NCI-H2171 (cell line): Measurements from ENCODE around the gene TPBG.
"Not testable (repeated sequence)": the region's sequence is repeated elsewhere in the genome, so short reads cannot be mapped to it uniquely, and the experiment has no call there.

Experiments
- DNase-seq: peaks from one replicate; lab custom pipeline; 2025; lab: John Stamatoyannopoulos, UW

Gene TPBG

DNA sequence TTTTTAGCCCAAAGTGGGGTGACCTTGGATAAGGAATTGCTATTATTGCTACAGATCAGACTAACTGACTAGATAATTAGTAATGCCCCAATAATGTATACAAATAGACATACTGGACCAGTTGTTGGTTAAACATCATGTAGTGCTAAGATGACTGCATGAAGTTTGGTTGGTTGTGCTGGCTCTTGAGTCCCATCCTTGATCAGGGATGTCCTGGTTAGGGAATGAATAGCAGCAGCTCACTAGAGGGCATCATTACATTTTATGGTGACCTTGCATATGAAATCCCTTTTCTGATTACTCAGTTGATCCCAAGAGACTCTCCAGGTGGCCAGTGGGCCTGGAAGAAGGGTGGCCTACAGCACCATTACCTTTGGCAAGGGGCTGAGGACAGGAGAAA lies 10.9 kb downstream of the TPBG start:
- DNase-seq, result no peak

DNA sequence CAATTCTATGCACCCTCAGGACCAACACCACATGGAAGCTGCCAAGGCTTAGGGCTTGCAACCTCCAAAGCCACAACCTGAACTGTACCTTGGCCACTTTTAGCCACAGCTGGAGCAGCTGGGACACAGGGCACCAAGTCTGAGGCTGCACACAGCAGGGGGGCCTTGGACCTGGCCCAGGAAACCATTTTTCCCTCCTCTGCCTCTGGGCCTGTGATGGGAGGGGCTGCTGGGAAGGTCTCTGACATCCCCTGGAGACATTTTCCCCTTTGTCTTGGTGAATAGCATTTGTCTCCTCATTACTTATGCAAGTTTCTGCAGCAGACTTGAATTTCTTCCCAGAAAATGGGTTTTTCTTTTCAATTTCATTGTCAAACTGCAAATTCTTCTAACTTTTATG lies 13.0 kb downstream of the TPBG start:
- DNase-seq, result no peak

DNA sequence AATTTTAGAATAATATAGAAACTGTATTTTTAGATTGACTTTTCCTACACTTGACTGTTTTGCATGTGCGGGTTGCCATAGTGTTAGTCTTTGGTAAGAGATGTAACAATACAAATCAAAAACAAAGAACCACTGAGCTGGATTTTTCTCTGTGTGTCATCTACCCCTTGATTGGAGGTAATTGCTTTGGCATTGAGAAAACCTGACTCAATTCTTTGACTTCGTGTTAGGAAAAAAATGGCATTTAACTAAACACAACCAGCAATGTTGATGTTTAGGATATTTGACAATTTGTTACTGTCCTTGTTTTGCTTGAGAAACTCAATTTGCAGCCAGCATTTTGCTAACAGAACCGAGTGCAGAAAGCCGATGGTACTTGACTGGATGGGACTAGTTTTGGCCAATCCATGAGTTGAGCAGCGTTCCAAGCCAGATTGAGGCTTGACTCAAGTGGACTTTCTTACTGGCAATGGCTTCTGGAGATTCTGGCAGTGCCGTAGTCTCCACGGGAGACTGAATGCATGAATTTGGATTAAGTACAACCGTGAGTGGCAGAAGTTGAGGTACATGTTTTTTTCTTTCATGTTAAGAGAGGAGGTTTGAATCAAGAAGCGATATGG lies 17.1 kb downstream of the TPBG start:
- DNase-seq, result no peak

GRCh38 chr6:82381278-82381677 lies 17.7 kb downstream of the TPBG start:
- DNase-seq, result no peak

- no peak for DNase-seq
Measured at GRCh38 chr6:82385102-82385501, 21.5 kb downstream of the TPBG start.

DNA sequence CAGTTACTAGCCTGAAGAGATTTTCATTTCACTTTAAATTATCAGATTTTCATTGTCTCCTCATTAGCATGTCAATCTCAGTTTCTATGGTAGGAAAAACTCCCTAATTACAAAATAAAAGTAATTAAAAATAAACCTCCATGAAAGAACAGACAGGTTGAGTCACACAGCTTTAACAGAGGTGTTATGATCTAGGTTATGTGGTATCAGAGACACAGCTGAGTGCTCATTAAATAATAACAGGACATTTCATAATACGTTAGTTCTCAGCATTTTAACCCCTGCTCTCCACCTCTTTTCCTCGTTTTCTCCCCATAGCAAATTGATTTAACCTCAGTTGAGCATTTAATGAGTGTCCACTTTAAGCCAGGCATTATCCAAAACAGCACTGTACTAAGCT lies 21.9 kb downstream of the TPBG start:
- no peak for DNase-seq

- DNase-seq, result no peak
Measured at GRCh38 chr6:82385961-82386360, 22.3 kb downstream of the TPBG start.

GRCh38 chr6:82394770-82395169 lies 31.2 kb downstream of the TPBG start:
- DNase-seq, result not testable (repeated sequence)

GRCh38 chr6:82396964-82397751 lies 33.5 kb downstream of the TPBG start:
- no peak for DNase-seq

DNA sequence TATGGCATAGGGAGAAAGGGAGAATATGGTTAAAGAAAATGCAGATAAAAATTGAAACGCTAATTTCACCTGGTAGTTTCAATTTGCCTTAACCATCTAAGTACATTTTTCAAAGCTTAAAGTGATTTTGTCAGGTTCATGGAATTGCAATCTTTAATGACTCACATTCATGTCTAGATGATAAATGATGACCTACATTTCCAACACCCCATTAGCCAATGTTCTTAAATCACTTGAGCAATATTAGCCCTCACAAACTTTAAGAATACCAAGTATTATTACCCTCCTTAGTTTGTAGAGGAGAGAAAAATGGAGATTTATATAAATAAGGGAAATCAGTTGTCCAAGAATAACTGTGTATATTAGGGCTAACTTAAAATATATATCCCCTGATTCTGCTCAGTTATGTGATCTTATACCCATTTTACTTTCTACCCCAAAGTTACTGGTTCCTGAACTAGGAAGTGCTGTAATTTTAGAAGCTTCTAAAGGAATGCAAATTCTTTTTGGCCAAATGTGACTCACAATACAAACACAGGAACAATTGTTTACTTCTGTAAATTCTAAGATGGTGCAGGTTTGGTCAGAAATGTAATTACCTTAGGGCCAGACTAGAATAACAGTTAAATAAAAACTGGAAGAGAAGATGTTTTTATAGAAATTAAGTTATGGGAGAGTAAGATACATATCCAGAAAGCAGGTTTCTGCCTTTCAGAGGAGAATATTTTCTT lies 34.5 kb downstream of the TPBG start:
- DNase-seq, result no peak

DNA sequence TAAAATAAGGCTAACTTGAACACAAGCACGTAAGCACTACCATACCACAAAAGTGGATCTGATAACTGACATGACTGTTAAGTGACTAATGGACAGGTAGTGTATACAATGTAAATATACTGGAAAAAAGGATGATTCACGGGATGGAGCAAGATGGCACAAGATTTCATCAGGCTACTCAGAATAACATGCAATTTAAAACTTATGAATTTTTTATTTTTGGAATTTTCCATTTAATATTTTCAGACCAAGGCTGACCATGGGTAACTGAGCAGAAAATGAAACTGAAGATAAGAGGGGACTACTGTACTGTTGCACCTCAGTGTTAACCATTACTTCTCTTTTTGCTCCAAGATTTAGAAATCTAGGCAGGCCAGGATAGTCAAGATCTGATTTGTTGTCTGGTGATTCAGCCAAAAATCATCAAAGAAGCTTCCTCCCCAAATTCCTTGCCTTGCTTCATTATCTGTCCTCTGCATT lies 45.4 kb downstream of the TPBG start:
- no peak for DNase-seq

DNA sequence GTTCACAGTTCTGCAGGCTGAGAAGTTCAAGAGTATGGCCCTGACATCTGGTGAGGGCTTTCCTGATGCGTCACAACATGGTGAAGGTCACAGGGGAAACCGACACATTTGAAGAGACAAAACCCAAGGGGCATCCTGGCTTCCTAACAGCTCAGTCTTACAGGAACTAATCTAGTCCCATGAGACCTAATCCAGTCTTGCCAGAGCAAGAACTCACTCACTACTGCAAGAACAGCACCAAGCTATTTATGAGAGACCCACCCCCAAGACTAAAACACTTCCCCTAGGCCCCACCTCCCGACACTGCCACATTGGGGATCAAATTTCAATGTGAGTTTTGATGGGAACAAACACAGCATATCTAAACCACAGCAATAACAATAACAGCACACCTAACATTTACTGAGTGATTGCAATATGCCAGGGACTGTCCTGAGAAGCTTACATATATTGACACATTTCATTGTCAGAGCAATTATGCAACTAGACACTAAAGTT lies 46.6 kb downstream of the TPBG start:
- DNase-seq, result peak; percentile 72

DNA sequence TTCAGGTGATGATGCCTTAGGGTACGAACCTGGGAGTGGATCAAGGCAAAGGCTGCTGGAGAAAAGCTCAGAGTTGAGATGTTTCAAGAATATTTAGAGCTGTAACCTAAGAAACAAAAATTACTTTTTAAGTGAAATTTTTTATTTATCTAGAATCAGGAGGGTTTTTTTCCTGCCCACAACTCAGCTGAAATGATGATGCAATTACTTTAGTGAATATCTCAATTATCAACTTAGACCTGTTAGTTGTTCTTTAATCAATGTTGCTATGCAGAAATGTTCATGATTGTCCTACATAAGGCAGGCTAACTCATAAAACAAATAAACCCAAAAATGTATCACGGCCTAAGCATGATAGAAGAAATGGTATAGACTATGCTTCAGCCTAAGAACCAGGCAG lies 50.3 kb downstream of the TPBG start:
- DNase-seq, result no peak

- DNase-seq, result no peak
Measured at GRCh38 chr6:82415820-82416219, 52.2 kb downstream of the TPBG start.

GRCh38 chr6:82416346-82416745 lies 52.7 kb downstream of the TPBG start:
- no peak for DNase-seq
